ENCODE results near the gene PIWIL4. TPM values are rescaled to one million over a fixed set of nuclear protein-coding genes. Genes with fewer than 3 reads are reported as not detected.

Gene PIWIL4
- polyA plus RNA-seq, 1 of the 3 experiments (the other 2 are of a cell fraction): 1.7 TPM

DNA sequence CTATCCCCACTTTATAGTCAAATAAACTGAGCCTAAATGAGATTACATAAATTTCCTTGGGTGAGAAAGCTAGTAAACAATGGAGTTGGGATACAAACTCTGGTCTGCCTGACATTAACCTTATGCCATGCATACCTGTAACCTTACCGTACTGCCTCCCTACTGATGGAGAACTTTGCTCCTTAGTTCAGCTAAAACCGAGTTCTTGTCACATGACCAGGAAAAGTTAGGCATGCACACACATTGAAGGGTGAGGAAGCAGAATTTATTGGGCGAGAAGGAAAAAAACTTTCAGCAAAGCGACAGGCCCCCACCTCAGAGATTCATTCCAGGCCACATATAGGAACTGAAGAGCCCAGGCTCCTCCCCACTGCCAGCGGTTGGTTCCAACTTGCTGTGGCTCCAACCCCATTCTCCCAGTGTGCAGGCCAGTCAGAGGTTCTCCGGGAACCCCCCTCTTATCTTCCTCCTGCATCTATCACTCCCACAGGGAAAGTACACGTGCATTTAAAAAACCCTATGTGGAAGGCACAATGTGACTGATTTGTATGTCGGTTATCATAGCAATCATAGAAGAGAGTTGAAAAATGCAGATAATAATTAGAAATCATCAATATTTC is 3.2 kb upstream of the PIWIL4 start (continued):
- TF ChIP-seq, protein P1, sequence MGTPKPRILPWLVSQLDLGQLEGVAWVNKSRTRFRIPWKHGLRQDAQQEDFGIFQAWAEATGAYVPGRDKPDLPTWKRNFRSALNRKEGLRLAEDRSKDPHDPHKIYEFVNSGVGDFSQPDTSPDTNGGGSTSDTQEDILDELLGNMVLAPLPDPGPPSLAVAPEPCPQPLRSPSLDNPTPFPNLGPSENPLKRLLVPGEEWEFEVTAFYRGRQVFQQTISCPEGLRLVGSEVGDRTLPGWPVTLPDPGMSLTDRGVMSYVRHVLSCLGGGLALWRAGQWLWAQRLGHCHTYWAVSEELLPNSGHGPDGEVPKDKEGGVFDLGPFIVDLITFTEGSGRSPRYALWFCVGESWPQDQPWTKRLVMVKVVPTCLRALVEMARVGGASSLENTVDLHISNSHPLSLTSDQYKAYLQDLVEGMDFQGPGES (IDR thresholded peaks at IDR 0.05; ENCODE audit: low read depth, low read length): no peak
- no peak for TF ChIP-seq SMC3 (IDR thresholded peaks at IDR 0.05; ENCODE audit: low read depth, low read length)

GRCh38 chr11:94568200-94568599 is 1.0 kb downstream of the PIWIL4 start:
- no peak overlapping the region for H3K9ac ChIP-seq
- DNase-seq: no peak
- WGBS (ENCODE audit: low lambda C conversion rate): 96% methylated on average over 5 of the region's 5 CpGs
- POLR2A ChIA-PET: no interaction called here
- no peak overlapping the region for H3K4me2 ChIP-seq
- H3K27ac ChIP-seq (ENCODE audit: low read depth in 2 of 2, low read length in 1 of 2): no peak overlapping the region
- peaks cover 0 to 7% of the 10 kb centered on the region in 2 experiments; a peak in 3 of 4 replicates for H3K4me1 ChIP-seq (ENCODE audit: control insufficient read depth in 1 of 2, insufficient read depth in 2 of 2, low read depth in 1 of 2, low read length in 1 of 2)
- H3K27me3 ChIP-seq (ENCODE audit: insufficient read depth): no peaks in the 10 kb centered on the region
- no peaks in the 10 kb centered on the region for H3F3A ChIP-seq (replicated peaks; ENCODE audit: insufficient read depth)
- TF ChIP-seq, protein P2, sequence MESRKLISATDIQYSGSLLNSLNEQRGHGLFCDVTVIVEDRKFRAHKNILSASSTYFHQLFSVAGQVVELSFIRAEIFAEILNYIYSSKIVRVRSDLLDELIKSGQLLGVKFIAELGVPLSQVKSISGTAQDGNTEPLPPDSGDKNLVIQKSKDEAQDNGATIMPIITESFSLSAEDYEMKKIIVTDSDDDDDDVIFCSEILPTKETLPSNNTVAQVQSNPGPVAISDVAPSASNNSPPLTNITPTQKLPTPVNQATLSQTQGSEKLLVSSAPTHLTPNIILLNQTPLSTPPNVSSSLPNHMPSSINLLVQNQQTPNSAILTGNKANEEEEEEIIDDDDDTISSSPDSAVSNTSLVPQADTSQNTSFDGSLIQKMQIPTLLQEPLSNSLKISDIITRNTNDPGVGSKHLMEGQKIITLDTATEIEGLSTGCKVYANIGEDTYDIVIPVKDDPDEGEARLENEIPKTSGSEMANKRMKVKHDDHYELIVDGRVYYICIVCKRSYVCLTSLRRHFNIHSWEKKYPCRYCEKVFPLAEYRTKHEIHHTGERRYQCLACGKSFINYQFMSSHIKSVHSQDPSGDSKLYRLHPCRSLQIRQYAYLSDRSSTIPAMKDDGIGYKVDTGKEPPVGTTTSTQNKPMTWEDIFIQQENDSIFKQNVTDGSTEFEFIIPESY (IDR thresholded peaks at IDR 0.05; ENCODE audit: borderline replicate concordance, low read depth): no peak
- TF ChIP-seq GATA2 (CRISPR knock-in tag; IDR thresholded peaks at IDR 0.05) (no peak), SMC3 (IDR thresholded peaks at IDR 0.05; ENCODE audit: low read depth, low read length) (no peak), FOXJ3 (CRISPR knock-in tag; IDR thresholded peaks at IDR 0.05) (no peak), FOSL2 (IDR thresholded peaks at IDR 0.05; ENCODE audit: borderline replicate concordance, low read depth) (no peak), FOXM1 (IDR thresholded peaks at IDR 0.05; ENCODE audit: low read depth) (no peak), TAF1 (IDR thresholded peaks at IDR 0.05; ENCODE audit: borderline replicate concordance, low read depth, low read length) (no peak), MEF2A (IDR thresholded peaks at IDR 0.05; ENCODE audit: borderline replicate concordance, low read depth) (no peak), MXI1 (IDR thresholded peaks at IDR 0.05; ENCODE audit: low read depth, low read length) (no peak), TCF12 (IDR thresholded peaks at IDR 0.05) (no peak), GABPA (IDR thresholded peaks at IDR 0.05; ENCODE audit: low read depth) (no peak), ELF1 (IDR thresholded peaks at IDR 0.05) (no peak), EP300 (IDR thresholded peaks at IDR 0.05; ENCODE audit: borderline replicate concordance in 1 of 2, low read depth in 1 of 2, low read length in 1 of 2) (no peak), PBX3 (IDR thresholded peaks at IDR 0.05) (no peak), NFIC (IDR thresholded peaks at IDR 0.05; ENCODE audit: borderline replicate concordance) (no peak)
- TF ChIP-seq, protein P3, sequence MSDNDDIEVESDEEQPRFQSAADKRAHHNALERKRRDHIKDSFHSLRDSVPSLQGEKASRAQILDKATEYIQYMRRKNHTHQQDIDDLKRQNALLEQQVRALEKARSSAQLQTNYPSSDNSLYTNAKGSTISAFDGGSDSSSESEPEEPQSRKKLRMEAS (IDR thresholded peaks at IDR 0.05; ENCODE audit: low read depth): no peak
- TF ChIP-seq, protein P4, sequence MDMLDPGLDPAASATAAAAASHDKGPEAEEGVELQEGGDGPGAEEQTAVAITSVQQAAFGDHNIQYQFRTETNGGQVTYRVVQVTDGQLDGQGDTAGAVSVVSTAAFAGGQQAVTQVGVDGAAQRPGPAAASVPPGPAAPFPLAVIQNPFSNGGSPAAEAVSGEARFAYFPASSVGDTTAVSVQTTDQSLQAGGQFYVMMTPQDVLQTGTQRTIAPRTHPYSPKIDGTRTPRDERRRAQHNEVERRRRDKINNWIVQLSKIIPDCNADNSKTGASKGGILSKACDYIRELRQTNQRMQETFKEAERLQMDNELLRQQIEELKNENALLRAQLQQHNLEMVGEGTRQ (IDR thresholded peaks at IDR 0.05; ENCODE audit: borderline replicate concordance, low read depth, low read length): no peak
- CTCF ChIA-PET: no interaction called here
- H3K36me3 ChIP-seq (replicated peaks in 1 of 2; ENCODE audit: control insufficient read depth in 1 of 2, insufficient read depth in 2 of 2, low read length in 1 of 2): no peaks in the 10 kb centered on the region
- H3K9me2 ChIP-seq: no peaks in the 10 kb centered on the region
- H4K20me1 ChIP-seq (ENCODE audit: insufficient read depth): no peaks in the 10 kb centered on the region
- no peak overlapping the region for H3K4me3 ChIP-seq (ENCODE audit: low read depth in 2 of 2, low read length in 1 of 2)
- H3K9me3 ChIP-seq: no peaks in the 10 kb centered on the region
- H2AFZ ChIP-seq (ENCODE audit: low read depth): no peak overlapping the region
- H3K79me2 ChIP-seq (ENCODE audit: insufficient read depth): no peaks in the 10 kb centered on the region

All from SK-N-SH (cell line).